NCI-H146 (cell line): ENCODE data around the gene SIRPB1.
"Not testable (repeated sequence)": the region's sequence is repeated elsewhere in the genome, so short reads cannot be mapped to it uniquely, and the experiment has no call there.

Experiments used
- DNase-seq: peaks from one replicate; lab custom pipeline; 2025; lab: John Stamatoyannopoulos, UW

The SIRPB1 gene

GRCh38 chr20:1588533-1589460 lies 31.0 kb downstream of the SIRPB1 start:
- DNase-seq: no peak

DNA sequence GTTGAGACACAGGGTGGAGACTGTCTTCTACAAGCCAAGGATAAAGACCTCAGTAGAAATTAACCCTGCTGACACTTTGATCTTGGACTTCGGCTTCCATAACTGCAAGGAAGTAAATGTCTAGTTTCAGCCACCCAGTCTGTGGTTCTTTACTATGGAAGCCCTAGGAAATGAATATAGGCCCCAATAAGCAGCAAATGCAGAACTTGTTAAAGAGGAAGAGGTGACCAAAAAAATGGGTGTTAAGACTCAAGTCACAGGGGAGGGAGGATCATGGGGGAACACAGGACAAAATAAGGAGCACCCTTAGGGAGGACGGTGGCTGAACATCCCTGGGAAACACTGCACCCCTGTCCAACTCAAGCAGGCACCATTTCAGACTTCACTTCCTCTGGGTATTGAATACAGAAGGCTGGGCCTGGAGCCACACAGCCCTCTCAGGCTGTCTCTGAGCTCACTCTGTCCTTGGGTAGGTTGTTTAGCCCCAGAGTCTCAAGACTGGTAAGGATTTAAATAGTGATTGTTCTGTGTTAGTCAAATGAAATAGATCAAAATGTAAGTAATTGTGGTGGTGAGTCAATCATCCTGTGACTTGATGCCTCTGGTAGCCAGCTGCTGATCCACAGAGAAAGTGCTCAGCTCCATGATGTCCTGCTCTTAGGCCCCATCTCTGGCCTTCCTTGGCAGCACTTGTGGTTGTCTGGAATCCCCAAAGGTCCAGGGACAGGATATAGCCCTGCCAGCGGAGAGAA lies 31.9 kb downstream of the SIRPB1 start:
- DNase-seq: no peak

DNA sequence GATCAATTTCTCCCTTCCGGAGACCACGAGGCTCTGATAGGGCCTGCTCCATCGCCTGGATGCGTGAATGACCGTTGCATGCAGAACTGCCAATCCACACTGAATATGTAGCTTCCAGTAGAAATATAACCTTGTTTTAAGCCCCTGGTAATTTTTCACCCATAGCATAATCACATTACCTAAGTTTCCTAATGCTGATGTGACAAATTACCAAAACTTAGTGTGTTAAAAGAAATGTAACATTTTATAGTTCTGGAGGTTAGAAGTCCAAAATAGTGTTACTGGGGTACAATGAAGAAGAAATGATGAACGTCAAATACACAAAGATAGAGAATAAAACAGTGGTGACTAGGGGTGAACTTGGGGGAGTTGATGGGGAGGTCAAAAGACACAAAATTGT lies 40.3 kb downstream of the SIRPB1 start:
- no peak for DNase-seq

GRCh38 chr20:1577906-1578305 lies 41.9 kb downstream of the SIRPB1 start:
- no peak for DNase-seq

- not testable (repeated sequence) for DNase-seq
Observed at GRCh38 chr20:1577313-1577712, 42.5 kb downstream of the SIRPB1 start.

GRCh38 chr20:1576641-1577040 lies 43.2 kb downstream of the SIRPB1 start:
- DNase-seq: no peak

GRCh38 chr20:1576003-1576402 lies 43.8 kb downstream of the SIRPB1 start:
- not testable (repeated sequence) for DNase-seq

- DNase-seq: not testable (repeated sequence)
Observed at GRCh38 chr20:1571583-1571982, 48.2 kb downstream of the SIRPB1 start.
